ENCODE results near the gene OSBPL5. TPM values are rescaled to one million over a fixed set of nuclear protein-coding genes. Genes with fewer than 3 reads are reported as not detected.

Gene OSBPL5
- total RNA-seq, 1 experiment from 2014 or later = 16.1 TPM

- Histone ChIP-seq H2AK5ac (ENCODE audit: insufficient read length, low read length) (no peak overlapping the region), H3K23me2 (ENCODE audit: insufficient read length, low read depth, low read length, poor library complexity, severe bottlenecking) (peaks cover 9% of the 10 kb centered on the region), H3K79me1 (ENCODE audit: insufficient read depth, low read depth, low read length, poor library complexity, severe bottlenecking) (no peaks in the 10 kb centered on the region), H4K91ac (ENCODE audit: insufficient read length, low read depth, low read length) (no peak overlapping the region), H3T11ph (ENCODE audit: low read length) (no peak overlapping the region), H4K5ac (ENCODE audit: insufficient read length, low read depth, low read length) (no peak overlapping the region), H2BK15ac (ENCODE audit: low read depth, low read length) (no peak overlapping the region), H3K18ac (ENCODE audit: insufficient read length, low read depth, low read length) (no peak overlapping the region), H2BK120ac (ENCODE audit: low read depth, low read length, poor library complexity, severe bottlenecking) (no peak overlapping the region), H3K4ac (ENCODE audit: low read depth, low read length) (no peak overlapping the region), H2BK12ac (ENCODE audit: insufficient read length, low read depth, low read length) (no peak overlapping the region), H2BK5ac (ENCODE audit: insufficient read length, low read length) (no peak overlapping the region), H2BK20ac (ENCODE audit: low read depth, low read length, poor library complexity, severe bottlenecking) (no peak overlapping the region), H3K9me3 (ENCODE audit: control insufficient read depth, low read depth, low read length) (no peaks in the 10 kb centered on the region), H2AFZ (ENCODE audit: low read length) (no peak overlapping the region), H3K27ac (ENCODE audit: insufficient read length, low read depth, low read length) (no peak overlapping the region), H3K4me2 (ENCODE audit: insufficient read depth, insufficient read length, low read length) (no peak overlapping the region), H4K20me1 (ENCODE audit: control insufficient read depth, insufficient read depth, insufficient read length) (peaks cover 2% of the 10 kb centered on the region), H3K23ac (ENCODE audit: insufficient read length, low read depth, low read length) (no peak overlapping the region), H3K27me3 (ENCODE audit: insufficient read depth, low read length) (peaks cover 9% of the 10 kb centered on the region; the same call in 1 of the 2 replicates), H4K8ac (replicated peaks; ENCODE audit: insufficient read length, low read depth, low read length) (no peak overlapping the region), H3K4me1 (ENCODE audit: insufficient read depth, low read length) (no peaks in the 10 kb centered on the region), H3K56ac (ENCODE audit: insufficient read length, low read depth, low read length) (no peak overlapping the region), H3K79me2 (ENCODE audit: insufficient read depth, low read length) (no peaks in the 10 kb centered on the region), H3K14ac (ENCODE audit: insufficient read depth, low read length) (no peak overlapping the region; the same call in 1 of the 2 replicates), H3K9ac (ENCODE audit: extremely low read depth, insufficient read length, low read length) (no peak overlapping the region)
- DNase-seq = no peak
- Mint-ChIP-seq H3K27ac (no peak overlapping the region), H3K36me3 (ENCODE audit: insufficient read depth in 1 of 3, low read depth in 3 of 3) (no peaks in the 10 kb centered on the region), H3K9me3 (no peaks in the 10 kb centered on the region), H3K4me1 (peaks cover 8 to 9% of the 10 kb centered on the region in 2 experiments), H3K27me3 (ENCODE audit: low read depth) (peaks cover 60% of the 10 kb centered on the region), H3K4me3 (no peak overlapping the region; a peak in 1 of 5 replicates)
- WGBS (ENCODE audit: extremely low coverage, insufficient read length, low lambda C conversion rate) = no CpG with 5 or more reads among the region's 16 CpGs
- TF ChIP-seq CTCF (conservative IDR thresholded peaks at IDR 0.05) = no peak
These were observed 40.4 kb upstream of the OSBPL5 start for GRCh38 chr11:3205261-3206155.
